HG02970 (cell line): Measurements from ENCODE around the gene RNF212.

Experiments used
- ATAC-seq: cut with Tn5 transposase; IDR thresholded peaks from one replicate; pipeline ENCODE4 v1.9.1; 2021; ENCODE audit warnings: mild to moderate bottlenecking, moderate library complexity, moderate number of reproducible peaks; ENCODE audit not compliant: unreplicated experiment, low FRiP score

Gene RNF212

GRCh38 chr4:1023895-1024740 lies 89.2 kb downstream of the RNF212 start:
- no peak for ATAC-seq

- ATAC-seq = no peak
These were observed 90.2 kb downstream of the RNF212 start for GRCh38 chr4:1023075-1023640.

GRCh38 chr4:1022739-1023066 lies 90.7 kb downstream of the RNF212 start:
- no peak for ATAC-seq

GRCh38 chr4:1022051-1022738 lies 91.2 kb downstream of the RNF212 start:
- ATAC-seq = no peak
